IMR-90 (cell line): ENCODE results near the gene BAG1. TPM values are rescaled to one million over a fixed set of nuclear protein-coding genes. Genes with fewer than 3 reads are reported as not detected.
A peak's percentile ranks its signal among the peaks of the same experiment; 100 is the strongest.

Source experiments
- ATAC-seq: fragments of 200-7000 bp; cut with Tn5 transposase; 2 replicates; pipeline ENCODE4 v1.9.1; 2020; ENCODE audit warnings: low read depth, mild to moderate bottlenecking, moderate library complexity
- BruUV-seq: library from RNA; stranded (reverse); fragments of 400-500 nt; replicated peaks from 2 replicates; lab custom pipeline; 2021; lab: Mats Ljungman, UMichigan
- CTCF ChIA-PET: fragments of 300-600 bp; formaldehyde crosslinking; extraction: SDS; loops from one replicate; lab custom pipeline; 2021; ENCODE audit warnings: antibody characterized with exemption; lab: Yijun Ruan, JAX
- POLR2A ChIA-PET: fragments of 300-600 bp; sonication (Branson Sonifier 250); formaldehyde crosslinking; loops from one replicate; lab custom pipeline; 2022; ENCODE audit warnings: antibody characterized with exemption; ENCODE audit not compliant: unreplicated experiment; lab: Charles Lee
- DNase-seq: peaks from one replicate; pipeline ENCODE4 v3.0.0; 2013
- H2AFZ ChIP-seq: replicated peaks from 2 replicates; pipeline ENCODE3; 2013; ENCODE audit warnings: low read length, mild to moderate bottlenecking; ENCODE audit not compliant: poor library complexity
- H2AK5ac ChIP-seq: 2 replicates; pipeline ENCODE4 v1.6.1; 2013; ENCODE audit warnings: low read depth, low read length, inconsistent platforms
- H2AK9ac ChIP-seq: replicated peaks from 2 replicates; pipeline ENCODE3; 2013; ENCODE audit warnings: mild to moderate bottlenecking, low read depth, low read length, moderate library complexity; ENCODE audit not compliant: poor library complexity
- H2BK120ac ChIP-seq: 2 replicates; pipeline ENCODE4 v1.6.1; 2013; ENCODE audit warnings: low read depth, low read length, inconsistent platforms
- H2BK15ac ChIP-seq: 3 replicates; pipeline ENCODE4 v1.6.1; 2013; ENCODE audit warnings: low read depth, low read length, inconsistent platforms
- H2BK20ac ChIP-seq: 2 replicates; pipeline ENCODE4 v1.6.1; 2013; ENCODE audit warnings: low read depth, mild to moderate bottlenecking, inconsistent platforms, low read length, moderate library complexity
- H2BK5ac ChIP-seq: 2 replicates; pipeline ENCODE4 v1.6.1; 2013; ENCODE audit warnings: mild to moderate bottlenecking, low read depth, low read length, inconsistent platforms; ENCODE audit not compliant: poor library complexity, severe bottlenecking
- H3K14ac ChIP-seq: replicated peaks from 2 replicates; pipeline ENCODE4 v1.6.1; 2013; ENCODE audit warnings: low read depth, low read length, inconsistent platforms
- H3K18ac ChIP-seq: 2 replicates; pipeline ENCODE4 v1.6.1; 2013; ENCODE audit warnings: low read depth, low read length, control low read depth
- H3K23ac ChIP-seq: 2 replicates; pipeline ENCODE4 v1.6.1; 2013; ENCODE audit warnings: low read depth, low read length, inconsistent platforms
- H3K27ac ChIP-seq: 2 replicates; pipeline ENCODE4 v1.5.1; 2013; ENCODE audit warnings: mild to moderate bottlenecking, control low read depth, low read length; ENCODE audit not compliant: insufficient read depth
- H3K27me3 ChIP-seq: 2 replicates; pipeline ENCODE4 v1.6.1; 2013; ENCODE audit warnings: low read length; ENCODE audit not compliant: control insufficient read depth, insufficient read depth
- H3K36me3 ChIP-seq: 2 replicates; pipeline ENCODE4 v1.6.1; 2013; ENCODE audit warnings: low read length, mixed read lengths; ENCODE audit not compliant: control insufficient read depth, insufficient read depth
- H3K4ac ChIP-seq: 2 replicates; pipeline ENCODE4 v1.6.1; 2013; ENCODE audit warnings: low read depth, low read length, inconsistent platforms
- H3K4me1 ChIP-seq: 2 replicates; pipeline ENCODE4 v1.6.1; 2013; ENCODE audit warnings: low read length, mixed read lengths; ENCODE audit not compliant: control insufficient read depth, insufficient read depth
- H3K4me2 ChIP-seq: 2 replicates; pipeline ENCODE4 v1.6.1; 2013; ENCODE audit warnings: low read depth, mild to moderate bottlenecking, control low read depth, low read length, moderate library complexity
- H3K4me3 ChIP-seq: 2 replicates; pipeline ENCODE4 v1.5.1; 2013; ENCODE audit warnings: low read depth, mild to moderate bottlenecking, control low read depth, low read length, moderate library complexity; ENCODE audit not compliant: insufficient read depth
- H3K56ac ChIP-seq: 2 replicates; pipeline ENCODE4 v1.6.1; 2013; ENCODE audit warnings: low read length, inconsistent platforms; ENCODE audit not compliant: insufficient read depth; ENCODE audit errors: extremely low read depth
- H3K79me1 ChIP-seq, 2 experiments: 2 replicates each; pipeline ENCODE4 v1.6.1; 2013; ENCODE audit warnings: low read length in 2 of 2, inconsistent platforms in 1 of 2, low read depth in 1 of 2
- H3K9ac ChIP-seq: 2 replicates; pipeline ENCODE4 v1.6.1; 2013; ENCODE audit warnings: low read depth, low read length, control low read depth
- H3K9me1 ChIP-seq: 2 replicates; pipeline ENCODE4 v1.6.1; 2013; ENCODE audit warnings: low read length, inconsistent platforms; ENCODE audit not compliant: insufficient read depth
- H3K9me3 ChIP-seq: 2 replicates; pipeline ENCODE4 v1.6.1; 2013; ENCODE audit warnings: low read length; ENCODE audit not compliant: control insufficient read depth, insufficient read depth
- H4K20me1 ChIP-seq: 2 replicates; pipeline ENCODE4 v1.6.1; 2013; ENCODE audit warnings: low read length, inconsistent platforms; ENCODE audit not compliant: insufficient read depth
- H4K5ac ChIP-seq: 2 replicates; pipeline ENCODE4 v1.6.1; 2013; ENCODE audit warnings: mild to moderate bottlenecking, low read depth, low read length, control low read depth
- H4K8ac ChIP-seq, 2 experiments: 2 replicates each; pipeline ENCODE4 v1.6.1; 2013; ENCODE audit warnings: low read depth in 2 of 2, low read length in 2 of 2, control low read depth in 1 of 2, inconsistent platforms in 1 of 2
- H4K91ac ChIP-seq: 2 replicates; pipeline ENCODE4 v1.6.1; 2013; ENCODE audit warnings: low read depth, low read length, inconsistent platforms; ENCODE audit not compliant: insufficient read depth
- BHLHE40 ChIP-seq: fragments of 150-350 bp; IDR thresholded peaks from 2 replicates; pipeline ENCODE4 v1.6.1; 2016; ENCODE audit warnings: mild to moderate bottlenecking, low read depth, low read length
- FOS ChIP-seq: fragments of 150-350 bp; IDR thresholded peaks from 2 replicates; pipeline ENCODE4 v1.6.1; 2016; ENCODE audit warnings: low read depth, low read length
- MXI1 ChIP-seq: IDR thresholded peaks from 2 replicates; pipeline ENCODE4 v1.6.1; 2012; ENCODE audit warnings: low read depth, mild to moderate bottlenecking, low read length, moderate library complexity, borderline replicate concordance
- USF2 ChIP-seq: fragments of 150-350 bp; IDR thresholded peaks from 2 replicates; pipeline ENCODE4 v1.6.1; 2017; ENCODE audit warnings: mild to moderate bottlenecking, antibody characterized with exemption, low read length, low read depth
- WGBS, 2 experiments: methylation state at CpG; one replicate each; pipeline versions ENCODE4 v1.1.5 to v1.1.7; 2013; ENCODE audit warnings: missing lambda C conversion rate in 2 of 2; ENCODE audit not compliant: insufficient read length in 1 of 2; ENCODE audit errors: extremely low coverage in 2 of 2; 5-methylcytosine and 5-hydroxymethylcytosine counted together
- dilution Hi-C: fragments of 300-500 bp; cut with HindIII; formaldehyde crosslinking; loops from one replicate; pipeline ENCODE4 v1.14.3; 2018; ENCODE audit warnings: low sequenced_read_pairs; ENCODE audit not compliant: unreplicated experiment
- in situ Hi-C: fragments of 300-500 bp; cut with MboI; formaldehyde crosslinking; loops from 3 replicates; pipeline ENCODE4 v1.14.3; 2019; ENCODE audit warnings: low sequenced_read_pairs, inconsistent platforms, mixed read lengths
- intact Hi-C: fragments of 100-400 bp; cut with micrococcal nuclease; formaldehyde crosslinking; loops from 2 replicates; pipeline ENCODE4 v1.10.0; 2022
- polyA plus RNA-seq, 3 experiments: library from polyadenylated mRNA; depleted of rRNA; stranded (reverse); fragments of >200 nt; gene quantifications; 2 replicates each; pipeline ENCODE4 v1.2.3, GENCODE V29; 2012; ENCODE audit warnings: low replicate concordance in 1 of 3
- total RNA-seq: library from RNA; depleted of rRNA; stranded (reverse); fragments of >200 nt; gene quantifications from 2 replicates; pipeline ENCODE4 v1.2.3, GENCODE V29; 2012

BAG1 gene
- total and polyA plus RNA-seq, 2 of the 4 experiments (the other 2 are of a cell fraction): 4.5 to 20.9 TPM

- Histone ChIP-seq H3K23ac (no peak overlapping the region), H3K4me2 (no peak overlapping the region)
Observed at GRCh38 chr9:33250458-33250995, 14.0 kb downstream of the BAG1 start.

More at GRCh38 chr9:33250458-33250995, 14.0 kb downstream of the BAG1 start:
- WGBS, 2 experiments: 40% methylated on average over 1 of the region's 1 CpG; no CpG with 5 or more reads in 1 of the 2 experiments
- Histone ChIP-seq H3K4me3 (no peak overlapping the region), H3K27ac (peak overlapping the region; percentile 72; the same call in 1 of the 2 replicates), H3K27me3 (no peaks in the 10 kb centered on the region), H2AK5ac (peak overlapping the region; percentile 56; the same call in 1 of the 2 replicates), H4K5ac (peak overlapping the region; percentile 65), H4K20me1 (no peaks in the 10 kb centered on the region), H4K91ac (no peak overlapping the region), H3K9me3 (no peaks in the 10 kb centered on the region), H2BK20ac (no peak overlapping the region; the same call in 1 of the 2 replicates), H2BK120ac (0 out of 2 replicates have a peak overlapping the region, but pooled peaks have one; percentile 23), H3K18ac (peak overlapping the region; percentile 56; the same call in 1 of the 2 replicates), H3K9ac (no peak overlapping the region), H3K9me1 (peaks cover 12% of the 10 kb centered on the region; the same call in 1 of the 2 replicates), H3K4me1 (peaks cover 3% of the 10 kb centered on the region), H2BK5ac (peak overlapping the region; percentile 73), H3K56ac (no peak overlapping the region), H2AK9ac (peak overlapping the region; percentile 71), H3K14ac (peak overlapping the region; percentile 22), H3K4ac (peak overlapping the region; percentile 24; the same call in 1 of the 2 replicates), H3K79me1 (peaks cover 0 to 4% of the 10 kb centered on the region in 2 experiments), H2BK15ac (0 out of 3 replicates have a peak overlapping the region, but pooled peaks have one; percentile 29), H2AFZ (peak overlapping the region; percentile 69), H4K8ac (peak overlapping the region in 1 of 2 experiments; percentile 39; a peak in 1 of 4 replicates), H3K36me3 (peaks cover 26% of the 10 kb centered on the region)
- no TSS peak for BruUV-seq
- intact Hi-C loops: no loop called here
- ATAC-seq: peak; percentile 97
- ChIA-PET POLR2A (no interaction called here), CTCF (no interaction called here)
- in situ Hi-C loops: no loop called here
- TF ChIP-seq BHLHE40 (no peak), FOS (no peak), USF2 (peak; percentile 91), MXI1 (peak; percentile 69)
- DNase-seq: peak; percentile 85
- dilution Hi-C loops: no loop called here
